NB4 (cell line): ENCODE data around the gene SAXO2.

Experiments used
- CTCF ChIP-seq: IDR thresholded peaks from one replicate; pipeline ENCODE4 v1.5.1; 2012; ENCODE audit warnings: low read depth, low read length
- MAX ChIP-seq: IDR thresholded peaks from 2 replicates; pipeline ENCODE4 v1.6.1; 2011; ENCODE audit warnings: low read depth, low read length
- MYC ChIP-seq: IDR thresholded peaks from 2 replicates; pipeline ENCODE4 v1.6.1; 2011; ENCODE audit warnings: low read depth, low read length
- POLR2A ChIP-seq: IDR thresholded peaks from 2 replicates; pipeline ENCODE4 v1.6.1; 2011; ENCODE audit warnings: mild to moderate bottlenecking; ENCODE audit not compliant: insufficient read length; ENCODE audit errors: extremely low read depth

- TF ChIP-seq CTCF (no peak), MAX (no peak), POLR2A (no peak), MYC (no peak)
Measured at GRCh38 chr15:82317091-82317489, 54.5 kb downstream of the SAXO2 start.
